ENCODE measurements around the gene EPHA7. TPM values are rescaled to one million over a fixed set of nuclear protein-coding genes. Genes with fewer than 3 reads are reported as not detected.

Gene EPHA7
- total and polyA plus RNA-seq, 2 of the 4 experiments (the other 2 are of a cell fraction) = not detected

GRCh38 chr6:93266116-93266817 lies 153.1 kb downstream of the EPHA7 start:
- DNase-seq (no peak), ATAC-seq (ENCODE audit: low read depth) (no peak)
- no peak overlapping the region for H2BK5ac ChIP-seq (ENCODE audit: low read depth, low read length, poor library complexity, severe bottlenecking)
- ChIA-PET POLR2A (ENCODE audit: unreplicated experiment) (no interaction called here), CTCF (no interaction called here)
- H2AK9ac ChIP-seq (replicated peaks; ENCODE audit: low read depth, low read length, poor library complexity) = no peak overlapping the region
- H2AFZ ChIP-seq (replicated peaks; ENCODE audit: low read length, poor library complexity) = no peak overlapping the region
- H3K27ac ChIP-seq (ENCODE audit: insufficient read depth, low read length) = no peak overlapping the region
- H3K4me3 ChIP-seq (ENCODE audit: insufficient read depth, low read depth, low read length) = no peak overlapping the region
- H3K56ac ChIP-seq (ENCODE audit: extremely low read depth, insufficient read depth, low read length) = no peak overlapping the region
- H3K9me3 ChIP-seq (ENCODE audit: control insufficient read depth, insufficient read depth, low read length) = no peaks in the 10 kb centered on the region
- no peak overlapping the region for H3K4ac ChIP-seq (ENCODE audit: low read depth, low read length)
- intact Hi-C loops (cut with micrococcal nuclease) (no loop called here), in situ Hi-C loops (cut with MboI; ENCODE audit: low sequenced_read_pairs) (no loop called here), dilution Hi-C loops (cut with HindIII; ENCODE audit: low sequenced_read_pairs, unreplicated experiment) (no loop called here)
- no peak overlapping the region for H2AK5ac ChIP-seq (ENCODE audit: low read depth, low read length)
- H3K79me1 ChIP-seq (ENCODE audit: low read depth in 1 of 2, low read length in 2 of 2) = no peaks in the 10 kb centered on the region
- H2BK20ac ChIP-seq (ENCODE audit: low read depth, low read length) = no peak overlapping the region
- TF ChIP-seq USF2 (IDR thresholded peaks at IDR 0.05; ENCODE audit: low read depth, low read length) (no peak), POLR2A (IDR thresholded peaks at IDR 0.05; ENCODE audit: low read depth, low read length) (no peak), RFX5 (IDR thresholded peaks at IDR 0.05; ENCODE audit: low read depth, low read length) (no peak)
- H3K27me3 ChIP-seq (ENCODE audit: control insufficient read depth, insufficient read depth, low read length) = no peaks in the 10 kb centered on the region
- no peak overlapping the region for H3K18ac ChIP-seq (ENCODE audit: low read depth, low read length)
- H4K8ac ChIP-seq (ENCODE audit: low read depth in 2 of 2, low read length in 2 of 2) = no peak overlapping the region
- no peak overlapping the region for H3K23ac ChIP-seq (ENCODE audit: low read depth, low read length)
- BruUV-seq (replicated peaks) = no TSS peak
- WGBS, 2 experiments (ENCODE audit: extremely low coverage in 2 of 2, insufficient read length in 1 of 2) = no CpG with 5 or more reads among the region's 3 CpGs
- no peak overlapping the region for H3K4me2 ChIP-seq (ENCODE audit: low read depth, low read length)
- no peak overlapping the region for H2BK15ac ChIP-seq (ENCODE audit: low read depth, low read length)
- no peak overlapping the region for H4K91ac ChIP-seq (ENCODE audit: insufficient read depth, low read depth, low read length)
- no peaks in the 10 kb centered on the region for H4K20me1 ChIP-seq (ENCODE audit: insufficient read depth, low read length)
- H3K36me3 ChIP-seq (ENCODE audit: control insufficient read depth, insufficient read depth, low read length) = no peaks in the 10 kb centered on the region
- H3K9ac ChIP-seq (ENCODE audit: low read depth, low read length) = no peak overlapping the region
- H2BK120ac ChIP-seq (ENCODE audit: low read depth, low read length) = no peak overlapping the region
- no peaks in the 10 kb centered on the region for H3K9me1 ChIP-seq (ENCODE audit: insufficient read depth, low read length)
- no peak overlapping the region for H4K5ac ChIP-seq (ENCODE audit: low read depth, low read length)
- H3K14ac ChIP-seq (replicated peaks; ENCODE audit: low read depth, low read length) = no peak overlapping the region
- H3K4me1 ChIP-seq (ENCODE audit: control insufficient read depth, insufficient read depth, low read length) = no peaks in the 10 kb centered on the region
